OCI-LY7 (cell line): ENCODE results near the gene CLEC4G. TPM values are rescaled to one million over a fixed set of nuclear protein-coding genes. Genes with fewer than 3 reads are reported as not detected.

Source experiments
- BruUV-seq: library from RNA; stranded (reverse); fragments of 400-500 nt; replicated peaks from 2 replicates; lab custom pipeline; 2021; lab: Mats Ljungman, UMichigan
- CTCF ChIA-PET: fragments of 300-600 bp; sonication (Branson Sonifier 250); formaldehyde crosslinking; loops from one replicate; lab custom pipeline; 2022; ENCODE audit warnings: antibody characterized with exemption; ENCODE audit not compliant: unreplicated experiment; lab: Charles Lee
- POLR2A ChIA-PET: fragments of 300-600 bp; sonication (Branson Sonifier 250); formaldehyde crosslinking; loops from one replicate; lab custom pipeline; 2022; ENCODE audit warnings: antibody characterized with exemption; lab: Charles Lee
- DNase-seq: peaks from one replicate; pipeline ENCODE4 v3.0.0-alpha.2; 2015; ENCODE audit warnings: low spot score
- H2AFZ ChIP-seq: fragments of 200-600 bp; sonication (generic), shearing (Covaris generic); 2 replicates; pipeline ENCODE4 v1.6.1; 2014; ENCODE audit warnings: mild to moderate bottlenecking, antibody characterized with exemption, low read length, moderate library complexity
- H3K27ac ChIP-seq: fragments of 200-600 bp; sonication (generic); 2 replicates; pipeline ENCODE4 v1.5.1; 2014; ENCODE audit warnings: mixed run types, low read depth, mild to moderate bottlenecking, moderate library complexity, low read length, inconsistent platforms; ENCODE audit not compliant: poor library complexity, severe bottlenecking
- H3K36me3 ChIP-seq: fragments of 200-600 bp; sonication (generic); 2 replicates; pipeline ENCODE4 v1.6.1; 2014; ENCODE audit warnings: mild to moderate bottlenecking, antibody characterized with exemption, low read length, moderate library complexity, mixed read lengths; ENCODE audit not compliant: insufficient read depth
- H3K4me1 ChIP-seq: fragments of 200-600 bp; sonication (generic); 2 replicates; pipeline ENCODE4 v1.5.1; 2014; ENCODE audit warnings: mild to moderate bottlenecking, low read length; ENCODE audit not compliant: insufficient read depth, poor library complexity, severe bottlenecking
- H3K4me2 ChIP-seq: fragments of 200-600 bp; sonication (generic); 2 replicates; pipeline ENCODE4 v1.6.1; 2014; ENCODE audit warnings: mild to moderate bottlenecking, low read length
- H3K4me3 ChIP-seq: fragments of 200-600 bp; sonication (generic); 2 replicates; pipeline ENCODE4 v1.5.1; 2014; ENCODE audit warnings: mild to moderate bottlenecking, low read depth, low read length; ENCODE audit not compliant: poor library complexity, severe bottlenecking
- H3K79me2 ChIP-seq: fragments of 200-600 bp; sonication (generic); 2 replicates; pipeline ENCODE4 v1.6.1; 2016; ENCODE audit warnings: low read depth, mild to moderate bottlenecking, low read length, moderate library complexity, mixed read lengths; ENCODE audit not compliant: insufficient read depth
- H3K9me2 ChIP-seq: fragments of 200-600 bp; sonication (generic); 2 replicates; pipeline ENCODE4 v1.6.1; 2016; ENCODE audit warnings: mild to moderate bottlenecking, low read length, mixed read lengths; ENCODE audit not compliant: insufficient read depth
- H3K9me3 ChIP-seq: fragments of 200-600 bp; sonication (generic); 2 replicates; pipeline ENCODE4 v1.6.1; 2014; ENCODE audit warnings: mild to moderate bottlenecking, mixed run types, low read length, mixed read lengths
- H4K20me1 ChIP-seq: fragments of 200-600 bp; sonication (generic); 2 replicates; pipeline ENCODE4 v1.6.1; 2014; ENCODE audit warnings: mild to moderate bottlenecking, antibody characterized with exemption, low read length, moderate library complexity, mixed read lengths; ENCODE audit not compliant: insufficient read depth
- EZH2phosphoT487 ChIP-seq: fragments of 200-600 bp; sonication (generic); IDR thresholded peaks from 2 replicates; pipeline ENCODE4 v1.6.1; 2018; ENCODE audit warnings: low read depth, borderline replicate concordance, mild to moderate bottlenecking, mixed run types, antibody characterized with exemption, low read length, moderate library complexity, mixed read lengths
- intact Hi-C: fragments of 100-400 bp; cut with micrococcal nuclease; formaldehyde crosslinking; loops from one replicate; pipeline ENCODE4 v1.10.0; 2022; ENCODE audit not compliant: unreplicated experiment
- total RNA-seq, 2 experiments: library from RNA; depleted of rRNA in 1 of 2; stranded (reverse); fragments of >200 nt in 1 of 2; shearing (Covaris generic) in 1 of 2; gene quantifications; 2 replicates each; pipeline ENCODE4 v1.2.3, GENCODE V29; 2014 to 2022
- TF ChIP-seq, protein P1 (sequence below): fragments of 200-600 bp; sonication (generic); conservative IDR thresholded peaks from 2 replicates; pipeline ENCODE4 v1.5.1; 2014; ENCODE audit warnings: mild to moderate bottlenecking, antibody characterized with exemption, low read length, moderate library complexity, mixed read lengths

The CLEC4G gene
- total RNA-seq, 2 experiments from 2014 or later: not detected

DNA sequence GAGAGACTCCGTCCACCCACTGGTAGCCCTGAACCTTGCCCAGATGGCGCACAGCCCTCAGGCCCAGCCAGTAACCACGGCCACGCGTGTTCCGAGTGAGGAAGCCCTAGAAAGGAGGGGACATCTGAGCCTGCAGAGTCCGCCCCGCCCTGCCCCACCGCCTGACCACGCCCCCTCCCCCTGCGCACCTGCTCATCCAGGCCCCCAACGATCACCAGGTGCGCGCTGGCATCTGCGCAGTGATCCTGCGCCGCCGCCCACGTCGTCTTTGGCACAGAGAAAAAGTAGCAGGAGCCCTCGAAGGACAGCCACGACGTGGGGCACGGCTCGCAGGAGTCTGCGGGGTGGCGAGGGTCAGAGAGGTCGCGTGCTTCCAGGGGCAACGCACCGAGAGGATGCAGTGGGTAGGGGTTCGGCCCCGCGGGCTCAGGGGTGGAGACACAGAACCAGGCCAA is 2.1 kb downstream of the CLEC4G start:
- Histone ChIP-seq H3K27ac (no peak overlapping the region), H3K4me2 (no peak overlapping the region), H3K4me3 (no peak overlapping the region), H3K9me3 (no peaks in the 10 kb centered on the region), H3K36me3 (no peaks in the 10 kb centered on the region), H3K9me2 (no peaks in the 10 kb centered on the region), H2AFZ (no peak overlapping the region), H3K79me2 (no peaks in the 10 kb centered on the region), H3K4me1 (no peaks in the 10 kb centered on the region), H4K20me1 (no peaks in the 10 kb centered on the region)
- POLR2A ChIA-PET: no interaction called here
- no peak for DNase-seq
- intact Hi-C loops: no loop called here
- CTCF ChIA-PET: no interaction called here
- no peak for TF ChIP-seq EZH2phosphoT487
- TF ChIP-seq, protein P1, sequence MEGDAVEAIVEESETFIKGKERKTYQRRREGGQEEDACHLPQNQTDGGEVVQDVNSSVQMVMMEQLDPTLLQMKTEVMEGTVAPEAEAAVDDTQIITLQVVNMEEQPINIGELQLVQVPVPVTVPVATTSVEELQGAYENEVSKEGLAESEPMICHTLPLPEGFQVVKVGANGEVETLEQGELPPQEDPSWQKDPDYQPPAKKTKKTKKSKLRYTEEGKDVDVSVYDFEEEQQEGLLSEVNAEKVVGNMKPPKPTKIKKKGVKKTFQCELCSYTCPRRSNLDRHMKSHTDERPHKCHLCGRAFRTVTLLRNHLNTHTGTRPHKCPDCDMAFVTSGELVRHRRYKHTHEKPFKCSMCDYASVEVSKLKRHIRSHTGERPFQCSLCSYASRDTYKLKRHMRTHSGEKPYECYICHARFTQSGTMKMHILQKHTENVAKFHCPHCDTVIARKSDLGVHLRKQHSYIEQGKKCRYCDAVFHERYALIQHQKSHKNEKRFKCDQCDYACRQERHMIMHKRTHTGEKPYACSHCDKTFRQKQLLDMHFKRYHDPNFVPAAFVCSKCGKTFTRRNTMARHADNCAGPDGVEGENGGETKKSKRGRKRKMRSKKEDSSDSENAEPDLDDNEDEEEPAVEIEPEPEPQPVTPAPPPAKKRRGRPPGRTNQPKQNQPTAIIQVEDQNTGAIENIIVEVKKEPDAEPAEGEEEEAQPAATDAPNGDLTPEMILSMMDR: no peak
- no TSS peak for BruUV-seq

DNA sequence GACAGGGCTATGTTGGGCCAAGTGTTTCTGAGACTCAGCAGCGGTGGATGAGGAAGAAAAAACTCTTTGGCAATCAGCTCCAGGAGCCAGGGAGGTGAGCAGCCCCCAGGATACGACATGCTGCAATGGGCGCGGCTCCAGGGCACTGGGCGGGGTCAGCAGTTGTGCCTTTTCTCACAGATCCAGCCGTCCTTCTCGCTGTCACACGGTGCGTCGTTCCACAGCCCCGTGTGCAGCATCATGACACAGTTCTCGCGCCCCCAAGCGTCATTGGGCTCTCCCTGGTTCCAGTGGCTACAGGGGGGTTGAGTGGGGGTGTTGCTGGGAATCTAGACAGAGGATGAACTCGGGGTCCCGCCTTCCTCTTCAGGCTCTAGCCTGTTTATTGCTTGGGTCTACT is 2.7 kb downstream of the CLEC4G start:
- Histone ChIP-seq H4K20me1 (no peaks in the 10 kb centered on the region), H3K79me2 (no peaks in the 10 kb centered on the region), H3K4me3 (no peak overlapping the region), H3K4me2 (no peak overlapping the region), H3K9me3 (no peaks in the 10 kb centered on the region), H3K27ac (no peak overlapping the region), H2AFZ (no peak overlapping the region), H3K9me2 (no peaks in the 10 kb centered on the region), H3K4me1 (no peaks in the 10 kb centered on the region), H3K36me3 (no peaks in the 10 kb centered on the region)
- TF ChIP-seq, protein P1: no peak
- no peak for TF ChIP-seq EZH2phosphoT487
- ChIA-PET CTCF (no interaction called here), POLR2A (no interaction called here)
- no peak for DNase-seq
- no TSS peak for BruUV-seq
- intact Hi-C loops: no loop called here

DNA sequence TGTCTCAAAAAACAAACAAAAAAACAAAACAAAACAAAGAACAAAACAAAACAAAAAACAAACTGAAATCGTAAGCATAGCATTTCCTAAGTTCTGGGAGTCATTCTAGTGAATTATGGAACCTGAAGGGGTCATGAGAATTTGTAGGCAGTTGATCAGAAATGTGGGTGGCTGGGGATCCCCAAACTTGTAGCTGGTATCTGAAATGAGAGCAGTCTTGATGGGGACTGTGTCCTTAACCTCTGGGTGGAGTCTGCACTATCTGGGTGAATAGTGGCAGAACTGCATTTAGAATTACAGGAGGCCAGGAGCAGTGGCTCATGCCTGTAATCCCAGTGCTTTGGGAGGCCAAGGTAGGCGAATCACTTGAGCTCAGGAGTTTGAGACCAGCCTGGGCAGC is 6.1 kb downstream of the CLEC4G start:
- CTCF ChIA-PET: no interaction called here
- POLR2A ChIA-PET: interaction anchor here (0.6 to 0.7 kb wide), 3 partner anchors 20 to 680 kb away, joined by 3 read pairs; no protein-coding TSS in a partner anchor
- Histone ChIP-seq H3K4me2 (no peak overlapping the region), H3K79me2 (no peaks in the 10 kb centered on the region), H3K4me3 (no peak overlapping the region), H2AFZ (no peak overlapping the region), H3K27ac (no peak overlapping the region), H3K9me2 (no peaks in the 10 kb centered on the region), H4K20me1 (no peaks in the 10 kb centered on the region), H3K9me3 (no peaks in the 10 kb centered on the region), H3K4me1 (peaks cover 4% of the 10 kb centered on the region), H3K36me3 (no peaks in the 10 kb centered on the region)
- intact Hi-C loops: no loop called here
- no peak for TF ChIP-seq EZH2phosphoT487
- TF ChIP-seq, protein P1: no peak
- BruUV-seq: no TSS peak
- no peak for DNase-seq
